ENCODE measurements around the gene RAET1G.
"Not testable (repeated sequence)": the region's sequence is repeated elsewhere in the genome, so short reads cannot be mapped to it uniquely, and the experiment has no call there.

RAET1G gene

GRCh38 chr6:149954984-149955653, 32.2 kb upstream of the RAET1G start:
- not testable (repeated sequence) for DNase-seq (ENCODE audit: low read depth); H3K4me3 ChIP-seq (ENCODE audit: control insufficient read depth, low read depth, low read length)

GRCh38 chr6:149954328-149954983, 31.5 kb upstream of the RAET1G start:
- not testable (repeated sequence) for H3K4me3 ChIP-seq (ENCODE audit: control insufficient read depth, low read depth, low read length); DNase-seq (ENCODE audit: low read depth)

- not testable (repeated sequence) for H3K4me3 ChIP-seq (ENCODE audit: control insufficient read depth, low read depth, low read length); DNase-seq (ENCODE audit: low read depth)
These were observed 31.0 kb upstream of the RAET1G start for GRCh38 chr6:149953934-149954327.

- H3K4me3 ChIP-seq (ENCODE audit: control insufficient read depth, low read depth, low read length); DNase-seq (ENCODE audit: low read depth): not testable (repeated sequence)
These were observed 30.5 kb upstream of the RAET1G start for GRCh38 chr6:149953390-149953789.

- no peak for TF ChIP-seq CTCF (conservative IDR thresholded peaks at IDR 0.05; ENCODE audit: control insufficient read depth, insufficient read depth, low read depth, low read length)
- no peak for DNase-seq (ENCODE audit: low read depth)
- no peak overlapping the region for H3K4me3 ChIP-seq (ENCODE audit: control insufficient read depth, low read depth, low read length)
These were observed 28.7 kb upstream of the RAET1G start for GRCh38 chr6:149951626-149952025.

- H3K4me3 ChIP-seq (ENCODE audit: control insufficient read depth, low read depth, low read length) = no peak overlapping the region
- no peak for TF ChIP-seq CTCF (conservative IDR thresholded peaks at IDR 0.05; ENCODE audit: control insufficient read depth, insufficient read depth, low read depth, low read length)
- no peak for DNase-seq (ENCODE audit: low read depth)
These were observed 28.2 kb upstream of the RAET1G start for GRCh38 chr6:149951096-149951495.

- TF ChIP-seq CTCF (conservative IDR thresholded peaks at IDR 0.05; ENCODE audit: control insufficient read depth, insufficient read depth, low read depth, low read length) = no peak
- no peak overlapping the region for H3K4me3 ChIP-seq (ENCODE audit: control insufficient read depth, low read depth, low read length)
- DNase-seq (ENCODE audit: low read depth) = no peak
These were observed 27.5 kb upstream of the RAET1G start for GRCh38 chr6:149950423-149950822.

GRCh38 chr6:149948616-149949015, 25.7 kb upstream of the RAET1G start:
- no peak for TF ChIP-seq CTCF (conservative IDR thresholded peaks at IDR 0.05; ENCODE audit: control insufficient read depth, insufficient read depth, low read depth, low read length)
- DNase-seq (ENCODE audit: low read depth) = no peak
- H3K4me3 ChIP-seq (ENCODE audit: control insufficient read depth, low read depth, low read length) = no peak overlapping the region

- DNase-seq (ENCODE audit: low read depth) = no peak
- no peak overlapping the region for H3K4me3 ChIP-seq (ENCODE audit: control insufficient read depth, low read depth, low read length)
- no peak for TF ChIP-seq CTCF (conservative IDR thresholded peaks at IDR 0.05; ENCODE audit: control insufficient read depth, insufficient read depth, low read depth, low read length)
These were observed 25.1 kb upstream of the RAET1G start for GRCh38 chr6:149948011-149948410.

GRCh38 chr6:149947533-149947932, 24.6 kb upstream of the RAET1G start:
- not testable (repeated sequence) for DNase-seq (ENCODE audit: low read depth); H3K4me3 ChIP-seq (ENCODE audit: control insufficient read depth, low read depth, low read length)

- H3K4me3 ChIP-seq (ENCODE audit: control insufficient read depth, low read depth, low read length); DNase-seq (ENCODE audit: low read depth): not testable (repeated sequence)
These were observed 23.7 kb upstream of the RAET1G start for GRCh38 chr6:149946631-149947030.

- not testable (repeated sequence) for H3K4me3 ChIP-seq (ENCODE audit: control insufficient read depth, low read depth, low read length); DNase-seq (ENCODE audit: low read depth)
These were observed 22.4 kb upstream of the RAET1G start for GRCh38 chr6:149945276-149945675.
